Esophagus squamous epithelium (tissue), 4 donors: ENCODE results near the gene WBP1L.
"Not testable (repeated sequence)": the region's sequence is repeated elsewhere in the genome, so short reads cannot be mapped to it uniquely, and the experiment has no call there.

Source experiments
- POLR2A ChIP-seq, 4 donors: fragments of 450-650 bp; IDR thresholded peaks; one replicate each; pipeline ENCODE4 v1.6.1; 2017; ENCODE audit warnings: antibody characterized with exemption in 4 of 4, mild to moderate bottlenecking in 4 of 4, moderate library complexity in 3 of 4
- TF ChIP-seq, protein P1 (sequence below), 6 experiments: fragments of 450-650 bp in 4 of 6; fragments of 200-600 bp in 2 of 6; sonication (generic) in 2 of 6; IDR thresholded peaks; one replicate each; pipeline ENCODE4 v1.5.1; 2016 to 2019; ENCODE audit warnings: antibody characterized with exemption in 6 of 6, mild to moderate bottlenecking in 4 of 6, moderate library complexity in 4 of 6

DNA sequence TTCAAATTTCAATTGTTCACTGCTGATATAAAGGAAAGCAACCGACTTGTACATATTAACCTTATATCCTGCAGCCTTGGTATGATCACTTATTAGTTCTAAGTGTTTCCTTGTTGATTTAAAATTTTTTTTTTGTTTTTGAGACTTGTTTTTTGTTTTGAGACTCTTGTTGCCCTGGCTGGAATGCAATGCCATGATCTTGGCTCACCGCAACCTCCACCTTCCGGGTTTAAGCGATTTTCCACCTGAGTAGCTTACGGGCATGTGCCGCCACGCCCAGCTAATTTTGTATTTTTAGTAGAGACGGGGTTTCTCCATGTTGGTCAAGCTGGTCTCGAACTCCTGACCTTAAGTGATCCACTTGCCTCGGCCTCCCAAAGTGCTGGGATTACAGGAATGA is 48.3 kb upstream of the WBP1L start:
- TF ChIP-seq, protein P1, sequence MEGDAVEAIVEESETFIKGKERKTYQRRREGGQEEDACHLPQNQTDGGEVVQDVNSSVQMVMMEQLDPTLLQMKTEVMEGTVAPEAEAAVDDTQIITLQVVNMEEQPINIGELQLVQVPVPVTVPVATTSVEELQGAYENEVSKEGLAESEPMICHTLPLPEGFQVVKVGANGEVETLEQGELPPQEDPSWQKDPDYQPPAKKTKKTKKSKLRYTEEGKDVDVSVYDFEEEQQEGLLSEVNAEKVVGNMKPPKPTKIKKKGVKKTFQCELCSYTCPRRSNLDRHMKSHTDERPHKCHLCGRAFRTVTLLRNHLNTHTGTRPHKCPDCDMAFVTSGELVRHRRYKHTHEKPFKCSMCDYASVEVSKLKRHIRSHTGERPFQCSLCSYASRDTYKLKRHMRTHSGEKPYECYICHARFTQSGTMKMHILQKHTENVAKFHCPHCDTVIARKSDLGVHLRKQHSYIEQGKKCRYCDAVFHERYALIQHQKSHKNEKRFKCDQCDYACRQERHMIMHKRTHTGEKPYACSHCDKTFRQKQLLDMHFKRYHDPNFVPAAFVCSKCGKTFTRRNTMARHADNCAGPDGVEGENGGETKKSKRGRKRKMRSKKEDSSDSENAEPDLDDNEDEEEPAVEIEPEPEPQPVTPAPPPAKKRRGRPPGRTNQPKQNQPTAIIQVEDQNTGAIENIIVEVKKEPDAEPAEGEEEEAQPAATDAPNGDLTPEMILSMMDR (IDR thresholded peaks at IDR 0.05): not testable (repeated sequence)
- not testable (repeated sequence) for TF ChIP-seq POLR2A (IDR thresholded peaks at IDR 0.05)
